Measurements from ENCODE around the gene ALS2CL.

Gene ALS2CL

DNA sequence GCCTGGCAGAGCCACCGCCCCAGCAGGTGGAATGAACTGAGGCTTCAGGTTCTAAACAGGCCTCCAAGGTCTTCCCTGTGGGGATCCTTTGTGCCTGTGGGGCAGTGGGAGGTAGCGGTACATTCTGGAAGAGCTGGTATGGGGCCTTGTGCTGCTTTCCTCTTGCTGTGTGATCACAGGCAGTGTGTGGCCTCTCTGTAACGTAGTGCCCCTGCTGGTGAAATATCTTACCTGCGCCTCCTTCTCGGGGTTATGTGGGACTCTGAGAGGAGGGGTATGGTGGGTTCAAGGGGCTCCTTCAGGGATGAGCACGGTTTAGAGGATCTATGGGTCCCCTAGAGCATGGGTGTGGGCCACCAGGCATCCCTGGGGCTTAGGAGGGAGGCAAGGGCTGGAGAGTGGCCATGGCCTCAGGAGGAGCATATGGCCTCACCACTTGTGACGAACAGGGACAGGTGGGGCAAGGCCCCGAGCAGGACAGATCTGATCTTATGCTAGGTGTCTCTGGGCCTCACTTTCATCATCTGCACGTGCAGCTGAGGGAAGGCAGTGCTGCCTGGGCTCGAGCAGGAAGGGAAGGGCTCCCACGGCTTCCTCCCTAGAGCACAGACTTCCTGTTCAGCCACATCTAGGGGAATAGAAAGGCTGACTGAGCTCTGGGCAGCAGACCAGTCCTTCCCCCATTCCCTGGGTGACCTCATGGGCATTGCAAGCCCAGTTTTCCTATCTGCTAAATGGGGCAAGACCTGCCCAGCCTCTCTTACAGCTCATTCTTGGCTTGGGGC is 1.9 kb upstream of the ALS2CL start:
- peak; percentile 80 for TF ChIP-seq NFIC (IDR thresholded peaks at IDR 0.05)
- TF ChIP-seq, protein P1, sequence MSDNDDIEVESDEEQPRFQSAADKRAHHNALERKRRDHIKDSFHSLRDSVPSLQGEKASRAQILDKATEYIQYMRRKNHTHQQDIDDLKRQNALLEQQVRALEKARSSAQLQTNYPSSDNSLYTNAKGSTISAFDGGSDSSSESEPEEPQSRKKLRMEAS (IDR thresholded peaks at IDR 0.05) = no peak
- TF ChIP-seq ZBTB7A (IDR thresholded peaks at IDR 0.05; ENCODE audit: low read depth) = no peak
- peak; percentile 32; the same call in 1 of the 2 replicates for TF ChIP-seq RAD21 (IDR thresholded peaks at IDR 0.05; ENCODE audit: low read depth)

DNA sequence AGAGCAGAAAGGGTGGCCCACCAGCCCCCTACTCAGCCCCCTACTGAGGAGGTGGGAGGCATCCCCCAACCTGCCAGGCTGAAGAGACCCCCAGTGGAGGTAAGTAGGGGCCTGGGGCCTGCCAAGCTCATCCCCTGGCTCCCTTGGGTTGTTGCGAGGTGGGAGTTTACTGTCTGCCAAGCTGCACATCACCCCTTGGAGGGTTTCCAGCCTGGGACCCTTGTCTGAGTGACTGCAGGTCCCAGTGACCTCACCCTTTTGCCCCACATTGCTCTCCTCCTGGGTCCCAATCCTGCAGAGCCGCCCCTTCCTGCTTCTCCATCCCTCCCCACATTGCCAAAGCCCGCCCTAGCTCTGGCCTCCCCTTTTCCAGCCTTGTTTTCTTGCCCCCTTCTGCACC is 1.0 kb upstream of the ALS2CL start:
- TF ChIP-seq RAD21 (IDR thresholded peaks at IDR 0.05; ENCODE audit: low read depth) = no peak
- no peak for TF ChIP-seq TCF12 (IDR thresholded peaks at IDR 0.05; ENCODE audit: low read depth)
- no peak for TF ChIP-seq FOXM1 (IDR thresholded peaks at IDR 0.05; ENCODE audit: borderline replicate concordance, low read depth)
- TF ChIP-seq EP300 (IDR thresholded peaks at IDR 0.05; ENCODE audit: borderline replicate concordance) = no peak
- no peak for TF ChIP-seq NFIC (IDR thresholded peaks at IDR 0.05)
- no peak for TF ChIP-seq CREB1 (IDR thresholded peaks at IDR 0.05; ENCODE audit: low read depth)
- TF ChIP-seq, protein P1 (IDR thresholded peaks at IDR 0.05) = no peak
- no peak for TF ChIP-seq ZBTB7A (IDR thresholded peaks at IDR 0.05; ENCODE audit: low read depth)
- TF ChIP-seq TEAD4 (IDR thresholded peaks at IDR 0.05) = no peak
- TF ChIP-seq YY1 (IDR thresholded peaks at IDR 0.05; ENCODE audit: low read depth) = no peak
- TF ChIP-seq EGR1 (IDR thresholded peaks at IDR 0.05) = no peak
- no peak for TF ChIP-seq REST (IDR thresholded peaks at IDR 0.05; ENCODE audit: low read depth)

GRCh38 chr3:46693892-46694226 is 380 bp upstream of the ALS2CL start:
- TF ChIP-seq TCF12 (IDR thresholded peaks at IDR 0.05; ENCODE audit: low read depth) (no peak), EP300 (IDR thresholded peaks at IDR 0.05; ENCODE audit: borderline replicate concordance) (no peak), TEAD4 (IDR thresholded peaks at IDR 0.05) (no peak), ZBTB7A (IDR thresholded peaks at IDR 0.05; ENCODE audit: low read depth) (no peak), NFIC (IDR thresholded peaks at IDR 0.05) (no peak), REST (IDR thresholded peaks at IDR 0.05; ENCODE audit: low read depth) (no peak), CREB1 (IDR thresholded peaks at IDR 0.05; ENCODE audit: low read depth) (no peak), EGR1 (IDR thresholded peaks at IDR 0.05) (no peak), FOXM1 (IDR thresholded peaks at IDR 0.05; ENCODE audit: borderline replicate concordance, low read depth) (no peak)

DNA sequence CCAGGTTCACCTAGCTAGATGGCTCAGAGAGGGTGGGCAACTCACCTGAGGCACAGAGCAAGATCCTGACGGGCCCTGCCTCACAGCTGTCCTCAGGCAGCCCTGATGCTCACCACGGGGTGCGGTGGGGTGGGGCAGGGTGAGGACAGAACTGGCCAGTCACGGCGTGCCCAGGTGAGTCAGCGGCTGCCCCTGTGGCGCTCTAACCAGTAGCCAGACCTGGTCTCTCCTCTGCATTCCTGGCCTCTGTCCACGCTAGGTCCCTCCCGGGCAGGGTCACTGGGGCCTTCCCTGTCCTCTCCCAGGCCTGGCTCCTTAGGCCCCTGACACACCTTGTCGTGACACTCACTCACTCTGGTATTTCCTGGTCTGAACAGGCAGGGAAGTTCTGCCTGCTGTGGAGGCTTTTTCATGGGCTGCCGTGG is 901 bp downstream of the ALS2CL start:
- TF ChIP-seq YY1 (IDR thresholded peaks at IDR 0.05; ENCODE audit: low read depth) (peak; percentile 64; the same call in 1 of the 2 replicates), FOXM1 (IDR thresholded peaks at IDR 0.05; ENCODE audit: borderline replicate concordance, low read depth) (no peak), NFIC (IDR thresholded peaks at IDR 0.05) (peak; percentile 82), EP300 (IDR thresholded peaks at IDR 0.05; ENCODE audit: borderline replicate concordance) (peak; percentile 81), CREB1 (IDR thresholded peaks at IDR 0.05; ENCODE audit: low read depth) (0 out of 2 replicates have a peak, but pooled peaks have one; percentile 6), CEBPB (IDR thresholded peaks at IDR 0.05) (no peak; the same call in 1 of the 2 replicates), TCF12 (IDR thresholded peaks at IDR 0.05; ENCODE audit: low read depth) (peak; percentile 86), EGR1 (IDR thresholded peaks at IDR 0.05) (no peak), TEAD4 (IDR thresholded peaks at IDR 0.05) (peak; percentile 93), RAD21 (IDR thresholded peaks at IDR 0.05; ENCODE audit: low read depth) (no peak), TAF1 (IDR thresholded peaks at IDR 0.05; ENCODE audit: low read depth) (peak; percentile 41; the same call in 1 of the 2 replicates), ZBTB7A (IDR thresholded peaks at IDR 0.05; ENCODE audit: low read depth) (peak; percentile 57; the same call in 1 of the 2 replicates)
- TF ChIP-seq, protein P2, sequence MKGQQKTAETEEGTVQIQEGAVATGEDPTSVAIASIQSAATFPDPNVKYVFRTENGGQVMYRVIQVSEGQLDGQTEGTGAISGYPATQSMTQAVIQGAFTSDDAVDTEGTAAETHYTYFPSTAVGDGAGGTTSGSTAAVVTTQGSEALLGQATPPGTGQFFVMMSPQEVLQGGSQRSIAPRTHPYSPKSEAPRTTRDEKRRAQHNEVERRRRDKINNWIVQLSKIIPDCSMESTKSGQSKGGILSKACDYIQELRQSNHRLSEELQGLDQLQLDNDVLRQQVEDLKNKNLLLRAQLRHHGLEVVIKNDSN (IDR thresholded peaks at IDR 0.05) = peak; percentile 63
- TF ChIP-seq, protein P1 (IDR thresholded peaks at IDR 0.05) = peak; percentile 65

DNA sequence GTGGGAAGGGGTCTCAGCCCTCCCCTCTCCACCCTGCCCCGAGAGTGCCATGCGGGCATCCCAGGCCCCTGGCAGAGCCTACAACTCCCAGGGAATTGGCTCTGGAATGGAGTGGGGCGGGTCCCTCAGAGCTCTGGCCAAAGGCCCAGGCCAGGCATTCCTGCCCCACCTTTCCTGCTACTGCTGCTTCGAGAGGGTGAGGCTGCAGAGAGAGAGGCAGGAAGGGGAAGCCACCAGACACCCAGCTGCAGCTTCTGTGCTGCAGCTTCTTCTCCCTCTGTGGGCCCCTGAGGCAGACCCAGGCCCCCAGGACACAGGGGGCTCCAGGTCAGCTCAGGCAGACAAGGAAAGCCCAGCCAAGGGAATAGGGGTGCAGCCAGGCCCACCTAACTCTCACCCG is 2.7 kb downstream of the ALS2CL start:
- no peak for TF ChIP-seq RAD21 (IDR thresholded peaks at IDR 0.05; ENCODE audit: low read depth)
- TF ChIP-seq CREB1 (IDR thresholded peaks at IDR 0.05; ENCODE audit: low read depth) = no peak
- peak; percentile 74 for TF ChIP-seq TEAD4 (IDR thresholded peaks at IDR 0.05)
- TF ChIP-seq EGR1 (IDR thresholded peaks at IDR 0.05) = no peak
- peak; percentile 67; the same call in 1 of the 2 replicates for TF ChIP-seq NFIC (IDR thresholded peaks at IDR 0.05)
- TF ChIP-seq ZBTB7A (IDR thresholded peaks at IDR 0.05; ENCODE audit: low read depth) = 0 out of 2 replicates have a peak, but pooled peaks have one; percentile 51
- TF ChIP-seq, protein P1 (IDR thresholded peaks at IDR 0.05) = no peak
- TF ChIP-seq TAF1 (IDR thresholded peaks at IDR 0.05; ENCODE audit: low read depth) = no peak

Data from Ishikawa (cell line).